Stimulated activated CD4-positive, alpha-beta T cell treated with anti-CD3 and anti-CD28 coated beads, Interleukin-4, amount 100 ng/mL, for 24 hours (primary cell): ENCODE results near the gene BMPR1A.

Source experiments
- DNase-seq: peaks from one replicate; pipeline ENCODE4 v3.0.0-alpha.2; 2020

The BMPR1A gene

GRCh38 chr10:86804805-86805204 lies 48.4 kb downstream of the BMPR1A start:
- DNase-seq, result no peak

GRCh38 chr10:86813101-86813500 lies 56.7 kb downstream of the BMPR1A start:
- no peak for DNase-seq

- DNase-seq, result no peak
These were observed 57.6 kb downstream of the BMPR1A start for GRCh38 chr10:86813982-86814381.

DNA sequence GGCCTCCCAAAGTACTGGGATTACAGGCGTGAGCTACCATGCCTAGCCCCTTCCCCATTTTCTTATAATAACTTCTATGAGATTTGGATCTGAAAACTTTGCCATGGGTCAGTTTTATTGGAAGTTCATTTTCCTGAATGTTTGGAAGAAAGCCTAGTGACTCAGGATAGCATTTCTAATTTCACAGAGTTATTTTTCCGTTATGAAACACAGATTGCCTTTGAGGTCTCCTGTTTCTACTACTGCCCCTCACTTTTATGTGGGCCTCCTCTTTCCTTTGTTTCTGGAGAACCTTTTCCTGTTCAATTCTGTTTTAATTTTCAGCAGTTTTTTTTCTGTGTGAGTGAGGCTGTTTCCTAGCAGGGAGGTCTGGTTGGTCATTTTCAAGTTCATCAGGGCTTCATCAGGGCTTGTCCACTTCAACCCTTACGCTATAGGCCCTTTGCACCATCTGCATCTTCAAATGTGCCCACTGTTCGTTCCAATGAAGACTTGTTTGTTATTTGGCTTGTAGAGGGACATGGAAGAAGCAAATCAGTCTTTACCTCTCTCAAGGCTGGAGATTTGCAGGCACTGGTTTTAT lies 58.7 kb downstream of the BMPR1A start:
- no peak for DNase-seq

GRCh38 chr10:86815640-86816039 lies 59.2 kb downstream of the BMPR1A start:
- DNase-seq, result no peak

- no peak for DNase-seq
These were observed 60.8 kb downstream of the BMPR1A start for GRCh38 chr10:86817246-86817645.

GRCh38 chr10:86819567-86819966 lies 63.1 kb downstream of the BMPR1A start:
- DNase-seq, result no peak

GRCh38 chr10:86820509-86820908 lies 64.1 kb downstream of the BMPR1A start:
- no peak for DNase-seq

- no peak for DNase-seq
These were observed 65.1 kb downstream of the BMPR1A start for GRCh38 chr10:86821388-86821999.

- no peak for DNase-seq
These were observed 67.1 kb downstream of the BMPR1A start for GRCh38 chr10:86823565-86823964.

- no peak for DNase-seq
These were observed 67.7 kb downstream of the BMPR1A start for GRCh38 chr10:86824151-86824550.

- no peak for DNase-seq
These were observed 68.9 kb downstream of the BMPR1A start for GRCh38 chr10:86825366-86825765.

DNA sequence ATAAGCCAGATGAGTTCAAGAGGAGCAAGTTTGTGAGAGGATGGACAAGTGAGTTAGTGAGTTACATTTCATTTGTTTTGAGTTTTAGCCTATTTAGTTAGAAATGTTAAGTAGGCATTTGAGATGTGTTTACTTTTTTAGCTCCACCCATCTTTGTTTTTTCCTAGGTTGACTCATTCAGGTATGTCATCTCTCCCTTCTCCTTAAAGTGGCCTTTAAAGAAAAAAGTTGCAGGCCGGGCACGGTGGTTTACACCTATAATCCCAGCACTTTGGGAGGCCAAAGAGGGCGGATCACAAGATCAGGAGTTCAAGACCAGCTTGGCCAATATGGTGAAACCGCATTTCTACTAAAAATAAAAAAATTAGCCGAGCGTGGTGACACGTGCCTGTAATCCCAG lies 71.2 kb downstream of the BMPR1A start:
- no peak for DNase-seq

DNA sequence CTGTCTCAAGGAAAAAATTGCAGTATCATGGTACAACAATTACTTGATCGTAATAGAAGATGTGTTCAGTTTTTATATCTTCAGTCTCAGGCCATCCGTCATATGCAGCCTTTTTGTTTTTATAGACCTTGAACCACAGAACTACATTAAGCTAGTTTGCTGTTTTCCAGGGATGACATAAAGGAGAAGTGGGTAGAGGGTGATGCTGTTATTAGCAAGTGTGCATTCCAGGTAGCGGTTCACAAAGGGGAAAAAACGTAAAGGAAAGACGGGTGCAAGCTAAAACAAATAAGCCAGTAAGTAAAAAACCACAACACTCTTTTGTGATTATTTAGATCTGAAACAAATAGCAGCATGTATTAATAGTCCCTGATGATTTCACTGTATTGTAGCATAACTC lies 71.7 kb downstream of the BMPR1A start:
- no peak for DNase-seq

DNA sequence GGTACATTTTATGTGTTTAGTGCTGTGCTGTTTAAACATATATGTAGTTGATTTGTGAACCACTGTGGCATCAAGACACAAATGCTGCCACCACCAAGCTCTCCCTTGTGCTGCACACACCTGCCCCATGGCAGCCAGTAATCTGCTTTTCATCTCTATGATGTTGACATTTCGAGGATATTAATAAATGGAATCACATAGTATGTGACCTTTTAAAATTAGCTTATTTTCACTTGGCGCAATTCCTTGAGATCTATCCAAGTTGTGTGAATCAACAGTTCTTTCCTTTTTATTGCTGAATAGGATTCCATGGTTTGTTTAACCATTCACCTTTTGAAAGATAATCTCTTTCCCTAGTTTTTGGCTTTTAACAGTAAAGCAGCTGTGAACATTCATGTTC lies 73.1 kb downstream of the BMPR1A start:
- DNase-seq, result no peak

- DNase-seq, result no peak
These were observed 73.7 kb downstream of the BMPR1A start for GRCh38 chr10:86830043-86830591.

GRCh38 chr10:86833969-86834368 lies 77.5 kb downstream of the BMPR1A start:
- DNase-seq, result no peak

- DNase-seq, result no peak
These were observed 79.6 kb downstream of the BMPR1A start for GRCh38 chr10:86836044-86836443.

DNA sequence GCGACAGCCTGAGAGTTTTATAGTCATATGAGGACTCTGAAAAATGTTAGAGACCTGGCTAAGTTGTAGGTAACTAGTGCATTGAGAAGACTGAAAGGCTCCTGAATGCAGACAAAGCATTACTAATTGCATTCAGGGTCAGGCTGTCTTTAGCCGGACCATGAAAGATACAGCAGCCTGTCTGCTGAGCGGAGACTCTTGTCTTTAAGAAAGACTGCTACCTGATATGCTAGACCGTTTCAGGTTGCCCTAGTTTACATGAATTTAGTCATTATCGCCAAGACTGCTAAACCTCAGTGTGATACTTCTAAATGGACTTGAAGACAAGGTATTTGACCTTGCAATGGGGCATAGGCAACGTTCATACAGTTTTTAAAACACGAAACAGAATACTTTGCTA lies 81.2 kb downstream of the BMPR1A start:
- no peak for DNase-seq

- no peak for DNase-seq
These were observed 84.1 kb downstream of the BMPR1A start for GRCh38 chr10:86840498-86840897.

DNA sequence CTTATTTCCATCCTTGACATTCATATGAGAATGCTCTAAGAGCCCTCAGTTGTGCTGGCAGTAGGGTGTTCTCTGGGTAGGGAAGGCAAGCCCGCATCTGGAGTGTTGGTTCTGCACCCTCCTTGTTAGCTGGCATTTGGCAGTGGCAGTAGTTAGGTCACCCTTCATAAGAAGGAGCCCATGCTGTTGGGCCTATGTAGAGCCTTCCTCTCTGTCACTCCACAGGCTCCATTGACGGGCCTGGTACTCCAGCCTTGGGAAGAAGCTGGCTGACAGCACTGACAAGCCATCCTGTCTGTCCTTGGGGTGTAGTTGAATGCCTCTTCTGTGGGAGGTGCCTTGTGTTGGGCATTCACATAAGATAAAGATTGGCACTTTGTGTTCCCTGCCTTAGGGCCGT lies 89.7 kb downstream of the BMPR1A start:
- no peak for DNase-seq

GRCh38 chr10:86848747-86849146 lies 92.3 kb downstream of the BMPR1A start:
- DNase-seq, result no peak

GRCh38 chr10:86849181-86849894 lies 92.9 kb downstream of the BMPR1A start:
- no peak for DNase-seq

DNA sequence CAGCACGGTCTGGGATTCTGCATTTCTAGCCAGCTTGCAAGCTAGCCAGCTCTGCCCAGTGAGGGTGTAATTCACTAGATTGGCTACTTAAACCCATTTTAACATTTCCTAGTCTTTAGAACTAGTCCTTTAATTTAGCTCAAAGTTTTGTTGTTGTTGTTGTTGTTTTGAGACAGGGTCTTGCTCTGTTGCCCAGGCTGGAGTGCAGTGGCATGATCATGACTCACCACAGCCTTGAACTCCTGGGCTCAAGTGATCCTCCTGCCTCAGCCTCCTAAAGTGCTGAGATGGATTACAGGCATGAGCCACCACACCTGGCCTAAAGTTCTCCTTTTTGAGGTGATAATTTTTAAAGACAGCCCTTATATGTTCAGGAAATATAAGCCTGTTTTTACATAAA lies 94.1 kb downstream of the BMPR1A start:
- no peak for DNase-seq
